SK-N-SH treated with all-trans-retinoic acid at 6 μM for 48 hours (cell line): ENCODE results near the gene SLC13A2.

Source experiments
- CREB5 ChIP-seq: fragments of 250-450 bp; sonication (Bioruptor Pico); IDR thresholded peaks from 2 replicates; pipeline ENCODE4 v1.5.1; 2020; ENCODE audit warnings: low read depth, mild to moderate bottlenecking, moderate library complexity
- ISL1 ChIP-seq: fragments of 250-450 bp; sonication (Bioruptor Pico); IDR thresholded peaks from 2 replicates; pipeline ENCODE4 v2.1.2; 2022; ENCODE audit warnings: mild to moderate bottlenecking, moderate library complexity
- PATZ1 ChIP-seq: fragments of 250-450 bp; sonication (Bioruptor Pico); IDR thresholded peaks from 2 replicates; pipeline ENCODE4 v1.8.0; 2020; ENCODE audit warnings: mild to moderate bottlenecking, moderate library complexity, borderline replicate concordance
- PPARA ChIP-seq: fragments of 250-450 bp; sonication (Bioruptor Pico); IDR thresholded peaks from 2 replicates; pipeline ENCODE4 v1.5.0; 2020; ENCODE audit warnings: mild to moderate bottlenecking, borderline replicate concordance
- ZC3H10 ChIP-seq: fragments of 250-450 bp; sonication (Bioruptor Pico); IDR thresholded peaks from 2 replicates; pipeline ENCODE4 v1.5.1; 2021; ENCODE audit warnings: mild to moderate bottlenecking, moderate library complexity

DNA sequence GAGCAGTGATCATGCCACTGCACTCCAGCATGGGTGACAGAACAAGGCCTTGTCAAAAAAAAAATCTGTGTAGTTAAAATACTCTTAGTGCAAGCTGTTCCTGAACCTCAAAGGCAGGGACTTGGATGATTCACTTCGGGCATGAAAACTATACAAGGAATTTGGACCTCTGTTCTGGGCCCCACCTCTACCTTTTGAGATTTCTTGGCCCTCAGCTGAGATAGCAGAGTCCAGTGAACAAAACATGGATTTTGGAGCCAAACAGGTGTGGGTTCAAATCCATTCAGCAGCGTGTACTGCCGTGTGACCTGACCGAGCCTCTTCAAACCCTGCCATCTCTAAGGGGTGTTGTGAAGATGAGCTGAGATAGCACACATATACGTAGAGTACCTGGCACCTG, 6.8 kb downstream of the SLC13A2 start:
- TF ChIP-seq ZC3H10 (CRISPR knock-in tag), result no peak
- no peak for TF ChIP-seq PPARA
- TF ChIP-seq ISL1 (CRISPR knock-in tag), result no peak
- TF ChIP-seq PATZ1, result no peak
- no peak for TF ChIP-seq CREB5 (CRISPR knock-in tag)
